Measurements from ENCODE around the gene NARS2.

NARS2 gene

DNA sequence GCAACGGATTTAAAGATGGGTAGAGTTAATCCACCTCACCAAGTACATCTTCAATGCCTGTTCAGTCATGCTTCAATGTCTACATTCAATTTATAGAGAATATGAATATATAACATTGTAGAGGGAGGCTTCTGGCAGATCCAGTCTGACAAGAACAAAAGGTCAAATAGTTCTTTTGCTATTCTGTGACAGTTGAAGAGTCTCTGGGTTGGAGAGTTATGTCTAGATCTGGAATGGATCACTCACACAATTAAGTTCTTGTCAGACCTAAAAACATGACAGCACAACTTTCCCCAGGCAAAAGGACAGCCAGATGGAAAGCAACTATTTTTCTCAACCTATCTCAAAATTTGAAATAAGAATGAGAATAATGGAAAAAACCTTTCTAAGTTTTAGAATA, 141.7 kb downstream of the NARS2 start:
- DNase-seq (ENCODE audit: low read depth), result no peak

DNA sequence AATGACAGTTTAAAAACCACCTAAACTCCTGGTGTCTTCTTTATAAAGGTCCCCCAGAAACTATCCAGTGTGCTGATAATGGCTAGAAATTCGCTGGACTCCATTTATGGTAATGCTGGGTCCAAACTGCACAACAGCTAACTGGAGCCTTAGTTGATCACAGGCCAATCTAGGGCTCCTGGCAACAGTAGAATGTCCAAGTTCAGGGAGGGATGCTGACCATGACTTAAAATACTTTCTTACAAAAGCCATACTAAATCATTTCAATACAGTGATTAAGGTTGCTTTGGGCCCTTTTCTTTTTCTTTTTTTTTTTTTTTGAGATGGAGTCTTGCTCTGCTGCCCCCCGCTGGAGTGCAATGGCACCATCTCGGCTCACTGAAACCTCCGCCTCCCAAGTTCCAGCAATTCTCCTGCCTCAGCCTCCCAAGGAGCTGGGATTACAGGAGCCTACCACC, 142.6 kb downstream of the NARS2 start:
- no peak for DNase-seq (ENCODE audit: low read depth)

DNA sequence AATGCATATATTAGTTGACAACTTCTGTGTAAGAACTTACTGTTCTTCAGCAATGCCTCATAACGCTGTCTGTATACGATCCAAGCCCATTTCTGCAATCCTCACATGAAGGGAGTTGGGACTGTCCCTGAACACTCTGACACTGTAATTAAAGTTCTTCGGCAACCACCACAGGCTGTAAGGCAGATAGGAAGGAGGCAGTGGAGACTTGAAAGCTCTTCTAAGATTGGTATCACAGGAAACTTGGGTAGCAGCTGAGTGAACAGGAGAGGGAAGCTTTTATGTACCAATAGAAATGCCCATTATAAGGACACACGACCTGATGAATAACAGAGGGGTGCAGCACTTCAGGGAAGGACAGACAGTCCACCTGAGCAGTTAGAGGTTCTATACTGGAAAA, 145.0 kb downstream of the NARS2 start:
- DNase-seq (ENCODE audit: low read depth), result no peak

DNA sequence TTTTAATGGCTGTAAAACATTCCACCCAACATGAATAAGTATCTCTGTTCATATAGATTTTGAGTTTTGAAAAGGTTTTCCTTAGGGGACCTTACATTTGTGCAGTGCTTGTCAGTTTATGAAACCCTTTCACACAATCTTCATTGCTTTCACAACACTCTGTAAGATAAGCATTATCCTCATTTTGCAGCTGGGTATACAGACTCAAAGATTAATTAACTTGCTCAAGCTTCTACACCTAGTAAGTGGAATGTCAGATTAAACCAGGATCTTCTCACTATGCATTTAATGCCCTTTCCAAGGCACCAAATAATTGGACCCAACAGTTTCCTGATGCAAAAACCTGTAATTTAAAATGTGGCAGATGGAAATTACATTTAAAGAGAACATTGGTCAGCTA, 145.5 kb downstream of the NARS2 start:
- DNase-seq (ENCODE audit: low read depth), result no peak

DNA sequence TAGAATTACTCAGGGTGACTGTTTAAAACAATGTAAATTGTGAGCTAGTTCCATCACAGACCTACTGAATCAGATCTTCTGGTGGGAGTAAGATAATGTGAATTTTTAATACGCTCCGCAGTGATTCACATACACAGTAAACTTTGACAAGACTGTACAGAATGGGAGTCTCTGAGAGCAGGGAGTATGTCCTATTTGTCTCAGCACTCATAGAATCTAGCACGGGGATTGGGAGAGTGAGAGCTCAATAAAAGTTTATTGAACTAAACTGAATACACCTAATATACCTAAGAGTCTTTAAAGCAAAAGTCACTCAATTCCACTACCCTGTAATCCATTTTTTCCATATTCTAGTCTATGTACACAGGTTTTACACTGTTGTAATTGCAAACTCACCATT, 145.9 kb downstream of the NARS2 start:
- DNase-seq (ENCODE audit: low read depth), result no peak

DNA sequence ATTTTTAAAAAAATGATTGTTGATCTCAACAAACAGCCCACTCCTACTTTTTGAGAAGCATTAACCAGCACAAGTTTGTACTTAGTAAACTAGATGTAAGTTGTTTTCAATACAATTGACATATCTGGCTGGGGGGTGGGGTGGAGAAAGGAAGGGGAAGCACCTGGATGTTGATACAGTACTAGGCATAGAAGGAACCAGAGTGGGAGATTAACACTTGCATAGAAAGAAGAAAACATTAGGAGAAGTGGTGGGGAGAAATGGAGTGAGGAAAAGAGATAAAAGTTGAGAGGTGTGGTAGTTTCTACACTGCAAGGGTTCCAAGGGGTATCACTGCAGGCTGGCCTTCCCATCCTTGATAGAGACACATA, 146.4 kb downstream of the NARS2 start:
- no peak for DNase-seq (ENCODE audit: low read depth)

DNA sequence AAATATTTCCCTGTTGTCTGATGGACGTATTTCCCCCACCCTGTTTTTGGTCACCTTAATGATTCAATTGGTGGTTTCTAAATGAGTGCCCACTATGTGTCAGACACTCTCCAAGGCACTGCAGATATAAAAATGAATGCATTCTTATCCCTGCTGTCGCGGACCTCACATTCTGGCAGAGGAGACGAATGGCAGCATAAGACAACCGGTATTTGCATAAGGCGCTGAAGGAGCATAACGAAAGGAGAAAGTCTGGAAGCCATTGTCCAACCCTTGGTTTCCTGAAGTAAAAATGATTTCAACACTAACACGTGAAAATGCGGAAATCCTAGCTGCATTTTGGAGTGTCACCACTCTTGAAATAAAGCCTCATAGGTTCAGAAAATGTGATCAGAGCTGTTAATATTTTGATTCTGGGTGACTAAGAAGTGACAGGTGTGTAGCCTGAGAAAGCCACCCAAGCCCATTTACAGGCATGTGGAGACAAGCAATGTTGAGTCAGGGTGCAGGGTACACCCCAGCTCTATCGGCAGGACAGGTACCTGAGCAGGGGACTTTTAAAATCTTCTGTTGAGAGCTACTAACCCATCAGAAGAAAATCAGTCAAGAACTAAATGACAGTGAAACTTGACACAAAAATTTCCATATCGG, 146.9 kb downstream of the NARS2 start:
- DNase-seq (ENCODE audit: low read depth), result no peak

DNA sequence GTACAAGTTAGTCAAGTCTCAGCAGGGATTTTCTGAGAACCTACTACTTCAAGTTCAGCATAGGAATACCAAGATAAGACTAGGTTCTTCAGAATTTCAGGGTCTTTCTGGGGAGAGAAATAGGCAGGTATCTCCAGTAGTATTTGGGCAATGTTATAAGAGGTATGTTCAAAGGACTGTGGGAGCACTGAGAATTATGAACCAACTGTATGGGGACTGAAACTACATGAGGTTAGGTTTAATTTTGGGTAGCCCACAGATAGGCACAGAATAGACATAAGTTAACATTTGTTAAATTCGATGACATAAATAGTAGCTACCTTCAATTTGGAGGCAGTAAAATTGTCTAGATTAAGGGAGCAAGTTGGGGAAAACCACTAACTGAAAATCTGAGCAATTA, 147.8 kb downstream of the NARS2 start:
- DNase-seq (ENCODE audit: low read depth), result no peak

DNA sequence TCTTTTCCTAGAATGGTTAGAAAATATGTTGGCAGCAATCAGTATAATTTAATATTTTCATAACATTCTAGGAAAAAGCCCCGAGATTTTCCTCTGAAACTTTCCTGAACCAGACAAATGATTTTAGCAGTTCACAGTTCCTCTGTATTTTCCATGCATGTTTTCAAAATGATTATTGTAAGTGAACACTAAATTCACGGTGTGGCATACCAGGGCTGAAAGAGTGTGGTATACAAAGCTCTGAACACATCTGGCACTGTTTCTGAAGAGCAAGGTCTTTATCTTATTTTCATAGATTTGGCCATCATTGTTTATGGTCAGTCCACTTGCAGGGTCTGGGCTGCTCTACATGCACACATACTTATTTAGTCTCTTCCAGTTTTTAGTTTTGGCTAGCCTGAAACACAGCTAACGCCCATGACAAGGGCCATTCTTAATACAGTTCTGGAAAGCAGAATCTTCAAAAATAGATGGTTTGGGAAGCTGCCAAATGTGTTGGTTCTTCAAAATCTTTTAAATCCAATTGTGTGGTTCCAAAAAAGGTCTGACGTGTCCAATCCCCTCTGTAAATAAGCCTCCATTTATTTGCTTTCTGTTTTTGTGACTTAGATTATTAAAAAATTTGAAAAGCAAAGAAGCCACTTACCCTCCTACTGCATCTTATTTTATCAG, 149.1 kb downstream of the NARS2 start:
- no peak for DNase-seq (ENCODE audit: low read depth)

DNA sequence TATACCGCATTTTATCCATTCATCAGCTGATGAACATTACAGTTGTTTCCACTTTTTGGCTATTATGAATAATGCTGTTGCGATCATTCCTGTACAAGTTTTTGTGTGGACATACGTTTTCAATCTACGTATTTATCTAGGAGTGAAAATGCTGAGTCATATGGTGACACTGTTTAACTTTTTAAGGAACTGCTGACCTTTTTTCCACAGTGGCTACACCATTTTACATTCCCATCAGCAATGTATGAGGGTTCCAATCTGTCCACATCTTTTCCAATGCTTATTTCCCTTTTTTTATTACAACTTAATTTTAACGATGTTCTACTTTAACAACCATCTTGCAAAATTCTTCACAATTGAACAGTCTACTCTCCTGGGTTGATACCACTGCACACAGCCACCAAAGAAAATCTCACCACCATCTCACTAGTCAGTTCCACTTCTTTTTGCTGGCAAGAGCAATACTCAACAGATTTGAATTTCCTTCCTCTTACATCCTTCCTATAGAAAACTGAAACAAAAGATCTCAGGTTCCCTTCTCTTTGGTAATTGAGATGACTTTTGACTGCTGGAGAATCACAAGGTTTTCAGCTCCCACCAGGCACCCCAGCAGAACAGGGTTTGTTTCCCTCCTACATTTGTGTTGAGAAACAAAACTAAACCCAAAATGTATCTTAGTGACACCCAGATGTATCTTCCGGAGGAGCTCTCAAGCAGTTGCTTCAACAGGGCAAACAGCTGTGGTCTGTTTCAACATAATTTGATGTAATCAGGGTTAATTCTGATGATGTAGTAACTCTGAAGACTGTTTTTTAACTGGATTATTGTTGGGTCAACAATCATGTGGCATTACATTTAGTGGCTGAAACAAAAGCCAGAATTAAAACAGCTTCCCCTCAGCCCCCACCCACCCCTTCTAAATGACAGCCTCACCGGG, 150.1 kb downstream of the NARS2 start:
- no peak for DNase-seq (ENCODE audit: low read depth)

DNA sequence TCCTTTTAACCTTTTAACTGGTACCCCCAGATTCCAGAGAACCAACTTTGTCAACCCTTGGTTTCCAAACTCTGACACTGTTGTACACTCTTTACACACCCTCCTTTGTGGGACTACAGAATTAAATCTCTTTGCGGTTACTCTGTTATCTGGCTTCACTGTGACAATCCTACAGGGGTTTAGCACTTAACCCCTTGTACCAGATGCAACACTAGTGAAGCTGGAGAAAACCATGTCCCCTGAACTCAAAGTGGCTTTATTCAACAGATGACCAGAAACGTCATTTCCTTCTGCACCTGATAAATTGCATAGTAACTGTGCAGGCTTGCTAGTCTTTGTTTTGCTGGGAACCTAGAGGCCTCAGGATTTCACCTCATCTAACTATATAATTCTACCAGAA, 151.4 kb downstream of the NARS2 start:
- DNase-seq (ENCODE audit: low read depth), result no peak

DNA sequence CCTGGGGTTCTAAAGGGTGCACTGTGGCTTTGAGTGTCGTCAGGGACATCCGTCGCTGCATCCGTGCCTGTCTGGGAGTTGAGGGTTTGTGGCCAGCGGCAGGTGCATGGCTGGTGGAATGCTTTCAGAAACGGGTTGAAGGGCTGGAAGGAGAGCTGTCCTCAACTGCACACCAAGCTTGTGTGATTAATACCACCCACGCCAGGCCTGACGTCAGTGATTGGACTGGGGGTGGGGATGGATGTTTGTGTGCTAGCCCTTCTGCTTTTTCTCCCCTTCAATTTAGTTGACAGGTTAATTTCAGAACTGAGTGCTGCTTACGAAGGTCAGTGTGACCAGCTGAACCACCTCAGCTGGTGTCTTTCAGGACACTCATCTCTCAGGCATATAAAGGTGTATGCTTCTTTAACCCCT, 153.9 kb downstream of the NARS2 start:
- peak; percentile 43 for DNase-seq (ENCODE audit: low read depth)

DNA sequence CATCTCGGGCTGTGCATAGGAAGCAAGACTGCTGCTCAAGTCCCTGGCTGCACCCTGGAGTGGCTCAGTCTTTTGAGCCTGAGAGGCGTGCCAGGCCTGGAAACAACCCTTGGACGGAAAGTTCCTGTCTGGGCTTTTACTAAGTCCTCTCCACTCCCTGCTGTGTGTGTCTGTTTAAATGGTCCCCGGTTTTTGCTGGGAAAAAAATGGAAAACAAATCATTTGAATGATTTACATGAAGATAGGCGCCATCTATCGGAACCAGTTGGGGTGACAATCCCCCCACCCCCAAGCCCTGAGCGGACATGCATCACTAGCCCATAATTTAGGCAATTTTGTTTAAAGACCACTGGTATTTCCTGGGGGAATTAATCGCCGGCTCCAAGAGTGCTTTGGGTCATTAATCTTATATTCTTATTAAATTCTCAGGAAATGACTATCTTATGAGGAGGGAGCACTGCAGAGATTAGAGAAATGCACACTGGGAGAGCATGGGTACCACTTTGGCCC, 154.4 kb downstream of the NARS2 start:
- DNase-seq (ENCODE audit: low read depth), result peak; percentile 24

DNA sequence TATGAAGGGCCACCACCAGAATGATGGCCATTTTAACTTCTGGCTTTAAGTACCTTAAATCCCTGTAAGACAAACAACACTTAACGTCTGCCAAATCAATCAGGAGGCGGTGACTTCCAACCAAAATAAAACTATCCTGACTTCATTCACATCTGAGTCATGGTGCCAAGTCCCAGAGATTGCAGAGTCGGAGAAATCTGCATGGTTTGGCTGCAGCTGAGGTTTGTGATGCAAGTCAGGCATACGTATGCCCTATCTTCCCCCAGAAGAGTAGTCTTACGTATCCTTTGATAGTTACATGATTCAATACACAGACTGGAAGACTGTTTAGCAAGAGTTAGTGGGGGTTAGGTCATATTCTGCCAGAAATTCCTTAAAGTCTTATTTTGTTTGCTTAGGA, 155.3 kb downstream of the NARS2 start:
- no peak for DNase-seq (ENCODE audit: low read depth)

DNA sequence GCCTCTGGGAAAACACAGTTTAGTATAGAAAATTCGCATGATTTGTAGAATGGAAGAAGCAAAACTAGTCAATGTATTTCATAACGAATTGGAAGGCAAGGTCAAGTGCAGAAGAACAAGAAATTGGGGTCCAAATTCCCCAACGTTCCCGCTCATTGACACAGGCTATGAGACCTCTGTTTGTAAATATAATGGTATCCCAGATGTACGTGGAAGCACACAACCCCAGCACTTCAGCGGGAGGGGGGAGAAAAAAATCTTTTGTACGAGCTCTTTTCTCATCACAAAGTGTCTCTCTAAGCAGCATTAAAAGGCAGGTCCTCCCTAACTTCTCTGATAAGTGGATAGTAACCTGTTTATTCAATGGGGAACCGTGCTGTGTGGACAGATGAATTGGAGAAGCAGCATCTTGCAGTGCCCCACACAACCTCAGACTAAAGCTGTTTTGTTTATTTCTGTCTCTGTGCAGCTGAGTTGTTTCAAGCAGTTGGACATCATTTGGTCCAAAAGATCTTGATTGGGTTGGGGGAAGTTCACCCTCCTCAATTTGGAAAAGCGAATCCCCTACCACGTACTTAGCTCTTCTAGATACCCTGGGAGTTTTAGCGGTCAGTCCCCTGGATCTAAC, 156.0 kb downstream of the NARS2 start:
- DNase-seq (ENCODE audit: low read depth), result no peak

DNA sequence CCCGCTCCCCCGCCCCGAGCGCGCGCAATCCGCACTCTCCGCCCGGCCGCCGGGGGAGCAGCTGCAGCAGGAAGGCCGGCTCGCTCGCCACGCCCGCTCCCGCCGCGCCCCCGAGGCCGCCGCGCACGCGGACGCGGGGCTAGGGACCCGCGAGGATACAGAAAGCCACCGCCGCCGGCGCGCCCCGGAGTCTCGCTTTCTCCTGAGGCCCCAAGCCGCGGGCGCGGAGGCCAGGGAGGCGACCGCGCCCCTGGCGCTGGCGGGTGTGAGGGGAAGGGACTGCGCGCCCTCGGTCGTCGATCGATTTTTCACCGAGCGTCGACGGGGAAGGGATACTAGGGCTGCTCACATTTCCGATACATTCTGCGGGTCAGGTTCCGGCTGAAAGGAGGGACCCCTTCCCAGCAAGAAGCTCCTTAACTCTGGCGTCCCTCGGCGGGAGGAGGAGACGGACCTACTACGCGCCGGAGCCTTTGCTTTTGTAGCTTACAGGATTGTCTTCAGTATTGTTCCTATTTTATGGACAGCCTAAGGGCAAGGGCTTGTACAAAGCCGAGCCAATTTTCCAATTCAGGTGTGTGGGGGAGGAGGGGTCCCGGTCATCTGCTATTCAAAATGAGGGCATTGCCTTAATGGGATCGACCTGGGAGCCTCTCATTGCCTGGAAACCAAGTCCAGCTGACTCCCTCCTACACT, 156.6 kb downstream of the NARS2 start:
- peak; percentile 55 for DNase-seq (ENCODE audit: low read depth)

DNA sequence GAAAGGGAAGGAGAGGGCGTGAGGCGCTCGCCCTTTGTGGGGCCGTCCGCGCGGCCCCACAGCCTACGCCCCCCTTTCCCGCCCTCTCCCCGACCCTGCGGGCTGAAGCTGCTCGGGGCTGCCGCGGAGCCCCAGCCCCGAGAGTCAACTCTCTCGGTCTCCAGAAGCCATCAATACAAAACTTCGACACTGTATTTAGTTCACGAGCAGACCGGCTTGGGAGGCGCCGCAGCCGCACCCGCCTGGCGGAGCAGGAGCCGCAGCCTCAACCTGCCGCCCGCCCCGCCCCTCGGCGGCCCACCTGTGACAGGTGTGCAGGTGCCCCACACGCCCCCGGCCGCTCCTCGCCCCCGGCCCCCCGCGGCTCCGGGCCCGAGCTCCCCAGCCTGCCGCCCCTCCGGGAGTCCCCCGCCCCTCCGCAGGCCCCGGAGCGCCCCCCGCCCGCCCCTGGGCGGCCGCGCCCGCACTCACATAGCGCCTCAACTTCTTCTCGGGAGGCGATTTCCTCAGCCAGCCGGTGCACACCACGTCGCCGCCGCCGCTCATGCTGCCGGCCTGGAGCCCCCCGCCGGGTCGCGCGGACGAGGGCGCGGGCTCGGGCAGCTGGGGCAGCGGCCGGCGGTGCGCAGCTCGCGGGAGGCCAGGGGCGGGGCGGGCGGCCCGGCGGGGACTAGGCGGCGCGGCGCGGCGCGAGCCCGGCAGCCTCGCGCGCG, 157.3 kb downstream of the NARS2 start, which contains the start of gene GAB2:
Gene GAB2, minus strand, starts transcription at position 646 of the 713 bp plus-strand sequence. Its CDS starts 100 bp downstream, at position 546.
- no peak for DNase-seq (ENCODE audit: low read depth)

DNA sequence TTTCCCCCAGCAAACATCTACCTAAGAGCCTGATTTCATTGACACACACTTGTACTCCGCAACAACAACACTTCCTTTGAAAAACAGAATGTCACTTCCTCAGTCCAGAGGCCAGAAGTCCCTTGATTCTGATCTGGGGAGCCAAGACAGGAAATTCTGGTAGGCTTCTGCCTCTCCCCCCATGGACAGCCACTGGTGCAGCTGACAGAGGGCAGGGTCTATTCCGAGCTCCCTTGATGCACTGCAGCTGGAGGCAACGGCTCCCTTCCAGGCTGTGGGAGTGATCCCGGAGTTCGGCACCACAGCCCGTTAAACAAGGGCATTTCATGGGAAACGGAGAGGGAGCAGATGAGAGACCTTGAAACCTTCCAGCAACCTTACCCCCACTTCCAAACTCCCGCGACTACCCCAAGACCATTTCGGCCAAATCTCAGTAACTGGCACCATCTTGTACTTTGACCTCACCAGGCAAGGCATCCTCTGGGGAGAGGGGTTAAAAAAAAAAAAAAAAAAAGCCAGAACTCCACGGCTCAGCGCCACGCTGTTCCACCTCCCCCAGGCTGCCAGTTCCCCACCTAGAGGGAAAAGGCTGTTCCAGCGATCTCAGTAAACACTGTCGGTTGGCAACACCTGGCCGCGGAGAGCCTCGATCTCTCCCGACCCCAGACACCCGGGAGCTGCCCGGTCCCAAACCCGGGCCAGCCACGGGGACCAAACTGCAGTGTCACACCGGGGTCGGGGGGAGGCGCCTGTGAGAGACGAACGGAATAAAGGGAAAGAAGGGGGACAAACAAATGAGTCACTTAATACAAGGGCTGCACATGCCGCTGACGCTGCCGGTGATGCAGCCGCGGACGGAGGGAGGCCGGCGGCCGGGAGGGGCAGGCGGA, 158.1 kb downstream of the NARS2 start:
- peak; percentile 53 for DNase-seq (ENCODE audit: low read depth)

DNA sequence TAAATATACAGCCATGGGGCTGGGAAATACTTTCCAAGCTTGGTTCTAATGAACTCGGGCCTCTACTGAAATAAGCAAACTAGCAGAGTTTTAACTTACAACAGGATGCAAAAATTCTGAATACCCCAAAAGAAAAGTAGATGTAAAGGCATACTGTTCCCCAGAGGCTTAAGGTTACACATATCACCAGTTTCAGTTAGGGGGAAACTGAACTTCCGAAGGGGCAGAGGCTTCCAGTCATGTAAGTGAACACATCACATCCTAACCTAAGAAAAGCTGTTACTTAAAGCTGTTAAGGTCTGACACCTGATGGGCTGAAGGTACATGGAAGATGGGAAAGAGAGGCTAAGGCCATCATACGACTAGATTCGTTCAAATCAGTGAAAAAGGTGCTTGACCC, 159.3 kb downstream of the NARS2 start:
- DNase-seq (ENCODE audit: low read depth), result no peak

Measured in stimulated activated CD8-positive, alpha-beta memory T cell treated with anti-CD3 and anti-CD28 coated beads, Interleukin-4, amount 100 ng/mL, for 24 hours (primary cell).